Motor neuron (in vitro differentiated cells): ENCODE results near the gene LARGE1. TPM values are rescaled to one million over a fixed set of nuclear protein-coding genes. Genes with fewer than 3 reads are reported as not detected.

Experiments used
- ATAC-seq, 8 experiments: fragments of 200-7000 bp; cut with Tn5 transposase; replicated peaks in 6 of 8; 2 replicates each; pipeline ENCODE4 v1.8.0; 2021; ENCODE audit warnings: mild to moderate bottlenecking in 8 of 8, moderate library complexity in 8 of 8
- H3K27ac ChIP-seq, 2 donors: fragments of 250-450 bp; sonication (Bioruptor Pico); 2 replicates each; pipeline ENCODE4 v1.9.0; 2021; ENCODE audit warnings: antibody characterized with exemption in 2 of 2, mild to moderate bottlenecking in 2 of 2, moderate library complexity in 1 of 2
- H3K4me1 ChIP-seq, 2 donors: fragments of 250-450 bp; sonication (Bioruptor Pico); replicated peaks in 1 of 2; 2 replicates each; pipeline ENCODE4 v1.6.1; 2021; ENCODE audit warnings: antibody characterized with exemption in 2 of 2, mild to moderate bottlenecking in 2 of 2, moderate library complexity in 1 of 2
- H3K4me3 ChIP-seq, 5 donors: fragments of 250-450 bp; sonication (Bioruptor Pico); 2 replicates each; pipeline ENCODE4 v1.9.0; 2021; ENCODE audit warnings: antibody characterized with exemption in 5 of 5, mild to moderate bottlenecking in 5 of 5, moderate library complexity in 4 of 5
- WGBS, 10 experiments: fragments of 450-650 bp; shearing (Covaris generic); methylation state at CpG; one replicate each; pipeline ENCODE4 v1.0.0; 2022; 5-methylcytosine and 5-hydroxymethylcytosine counted together
- in situ Hi-C, 9 experiments: fragments of 400-800 bp; cut with MboI; loops; one replicate each; pipeline ENCODE4 v1.15.0; 2021; ENCODE audit warnings: low sequenced_read_pairs in 9 of 9, low pct_unique_long_range_greater_than_20kb in 2 of 9; ENCODE audit not compliant: unreplicated experiment in 9 of 9
- total RNA-seq, 8 experiments: library from RNA; unstranded; fragments of 300-600 nt; gene quantifications; 2 replicates each; pipeline versions ENCODE4 v1.2.3 to v1.2.4, GENCODE V29; 2022

LARGE1 gene
- total RNA-seq, 8 experiments from 2014 or later = 1.7 to 36.1 (median 20.6) TPM

DNA sequence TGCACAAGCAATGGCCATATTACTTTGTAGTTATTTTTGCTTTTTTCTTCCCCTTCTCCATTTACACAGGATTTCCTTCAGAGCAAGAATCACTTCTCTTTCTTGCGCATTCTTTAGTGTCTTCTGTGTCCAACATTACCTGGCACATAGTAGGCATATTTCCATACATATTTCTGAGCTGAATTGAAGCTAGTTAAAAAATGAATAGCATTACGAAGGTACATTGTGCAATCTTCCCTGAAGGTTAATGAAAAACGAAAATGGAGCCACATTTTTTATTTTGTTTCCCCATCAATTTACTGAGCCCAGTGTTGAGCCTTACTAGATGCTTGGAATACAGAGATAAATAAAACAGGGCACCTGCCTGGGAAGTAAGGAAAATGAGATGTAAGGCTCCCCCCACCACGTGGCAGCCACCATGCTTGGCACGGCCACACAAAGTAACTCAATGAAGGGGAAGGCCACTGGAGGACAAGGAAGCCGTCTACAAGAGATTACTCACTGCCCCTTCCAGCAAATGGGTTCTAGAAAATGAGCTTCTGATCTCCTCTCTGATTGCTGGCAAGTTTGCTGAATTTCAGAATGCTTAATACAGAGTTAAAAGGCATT lies 381.9 kb downstream of the LARGE1 start:
- in situ Hi-C loops = loop anchor here in 1 of 9 experiments (25.0 kb wide), 1 partner anchor 374 kb away; the partner anchor contains the start of gene LARGE1
- Histone ChIP-seq H3K4me1 (peaks cover 8 to 9% of the 10 kb centered on the region in 2 donors), H3K27ac (no peak overlapping the region), H3K4me3 (no peak overlapping the region)
- ATAC-seq = no peak
- WGBS, 10 experiments = 44 to 100% (median 77%) methylated on average over 1 to 6 of the region's 6 CpGs

DNA sequence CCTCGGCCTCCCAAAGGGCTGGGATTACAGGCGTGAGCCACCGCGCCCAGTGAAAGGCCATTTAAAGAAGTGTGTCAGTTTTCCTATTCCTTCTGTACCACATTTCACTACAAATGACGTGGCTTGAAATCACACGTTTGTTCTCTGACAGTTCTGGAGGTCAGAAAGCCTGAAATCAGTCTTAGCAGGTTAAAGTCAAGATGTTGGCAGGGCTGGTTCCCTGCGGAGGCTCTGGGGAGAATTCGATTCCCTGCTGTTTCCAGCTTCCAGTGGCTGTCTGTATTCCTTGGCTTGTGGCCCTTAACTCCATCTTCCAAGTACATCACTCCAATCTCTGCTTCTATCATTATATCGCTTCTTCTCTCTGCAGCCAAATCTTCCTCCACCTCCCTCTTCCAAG lies 383.2 kb downstream of the LARGE1 start:
- no peak overlapping the region for H3K27ac ChIP-seq
- 38 to 100% (median 90%) methylated on average over 1 to 2 of the region's 9 CpGs; no CpG with 5 or more reads in 3 of the 10 experiments for WGBS, 10 experiments
- peaks cover 2 to 8% of the 10 kb centered on the region in 2 donors for H3K4me1 ChIP-seq
- ATAC-seq = no peak
- in situ Hi-C loops = loop anchor here in 1 of 9 experiments (25.0 kb wide), 1 partner anchor 375 kb away; the partner anchor contains the start of gene LARGE1
- no peak overlapping the region for H3K4me3 ChIP-seq

DNA sequence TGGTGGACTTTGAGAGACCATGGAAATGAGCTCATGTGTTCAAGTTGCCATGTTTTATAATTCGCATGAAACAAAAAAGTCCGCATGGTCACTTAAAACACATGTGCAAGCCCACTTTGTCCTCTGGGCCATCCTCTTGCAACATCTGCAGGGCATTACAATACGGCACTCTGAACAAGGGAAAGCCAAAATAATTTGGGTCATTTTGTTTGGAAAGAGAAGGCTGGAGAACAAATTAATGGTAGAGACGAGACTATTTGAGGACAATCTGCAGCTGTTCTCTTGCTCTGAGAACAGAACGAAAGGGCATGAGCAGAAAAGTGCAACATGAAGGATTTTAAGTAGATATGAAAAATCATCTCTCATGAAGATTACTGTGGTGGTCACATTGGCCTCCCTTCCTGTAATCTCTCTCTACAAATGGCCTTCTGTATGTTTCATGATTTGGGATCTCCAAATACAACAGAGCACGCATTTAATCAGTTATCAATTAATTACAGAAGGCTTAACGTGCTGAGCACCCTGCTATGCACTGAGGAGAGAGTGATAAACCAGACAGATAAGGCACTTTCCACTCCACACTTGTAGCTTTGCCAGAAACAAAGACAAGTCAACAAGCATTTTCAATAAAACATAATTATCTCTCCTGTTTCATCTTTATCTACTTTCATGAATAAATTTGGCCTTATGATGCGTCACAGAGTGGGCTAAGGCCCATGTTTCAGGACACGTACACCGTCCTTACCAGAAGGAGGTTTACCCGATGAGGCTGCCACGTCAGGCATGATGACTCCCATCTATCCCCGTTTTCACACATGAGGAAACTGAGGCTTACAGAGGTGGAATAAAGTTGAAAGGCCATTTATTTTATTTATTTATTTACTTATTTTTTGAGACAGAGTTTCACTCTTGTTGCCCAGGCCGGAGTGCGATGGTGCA lies 384.1 kb downstream of the LARGE1 start:
- in situ Hi-C loops = loop anchor here in 1 of 9 experiments (25.0 kb wide), 1 partner anchor 376 kb away; the partner anchor contains the start of gene LARGE1
- Histone ChIP-seq H3K4me3 (no peak overlapping the region), H3K27ac (no peak overlapping the region), H3K4me1 (peaks cover 2 to 8% of the 10 kb centered on the region in 2 donors)
- ATAC-seq = no peak
- 50 to 96% (median 83%) methylated on average over 2 to 13 of the region's 15 CpGs for WGBS, 10 experiments

DNA sequence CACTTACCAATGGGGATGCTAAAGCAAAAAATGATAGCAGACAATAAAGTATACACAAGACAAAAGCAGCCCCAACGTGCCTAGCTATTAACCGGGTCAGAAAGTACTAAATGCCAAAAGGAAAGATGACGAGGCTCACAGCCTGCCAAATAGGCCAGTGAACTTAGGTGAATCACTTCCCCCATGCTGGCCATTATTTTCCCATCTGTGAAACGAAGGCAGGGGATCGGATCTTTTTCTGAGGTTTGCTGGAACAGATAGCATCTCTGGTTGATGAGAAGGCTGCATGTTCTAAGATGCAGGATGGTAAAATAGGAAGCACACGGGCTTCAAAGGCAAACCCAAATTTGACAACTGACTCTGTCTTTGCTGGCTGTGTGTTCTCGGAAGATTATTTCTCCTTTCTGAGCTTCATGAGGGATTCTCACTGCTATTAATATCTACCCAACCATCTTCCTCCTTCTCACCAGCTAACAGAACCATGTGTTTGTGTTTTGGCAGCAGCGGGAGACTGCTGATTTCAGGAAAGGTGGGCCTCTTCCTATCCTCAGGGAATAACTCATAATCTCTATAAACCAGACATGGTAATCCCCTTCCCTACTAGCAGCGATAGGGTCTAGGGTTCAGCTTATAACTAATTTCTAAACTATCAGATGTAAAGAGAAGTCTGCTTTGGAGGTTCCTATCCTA lies 390.7 kb downstream of the LARGE1 start:
- ATAC-seq = no peak
- Histone ChIP-seq H3K27ac (no peak overlapping the region), H3K4me3 (no peak overlapping the region), H3K4me1 (peaks cover 2 to 8% of the 10 kb centered on the region in 2 donors)
- WGBS, 10 experiments = 30 to 94% (median 78%) methylated on average over 2 to 8 of the region's 9 CpGs; no CpG with 5 or more reads in 2 of the 10 experiments
- in situ Hi-C loops = loop anchor here in 1 of 9 experiments (25.0 kb wide), 1 partner anchor 383 kb away; the partner anchor contains the start of gene LARGE1

DNA sequence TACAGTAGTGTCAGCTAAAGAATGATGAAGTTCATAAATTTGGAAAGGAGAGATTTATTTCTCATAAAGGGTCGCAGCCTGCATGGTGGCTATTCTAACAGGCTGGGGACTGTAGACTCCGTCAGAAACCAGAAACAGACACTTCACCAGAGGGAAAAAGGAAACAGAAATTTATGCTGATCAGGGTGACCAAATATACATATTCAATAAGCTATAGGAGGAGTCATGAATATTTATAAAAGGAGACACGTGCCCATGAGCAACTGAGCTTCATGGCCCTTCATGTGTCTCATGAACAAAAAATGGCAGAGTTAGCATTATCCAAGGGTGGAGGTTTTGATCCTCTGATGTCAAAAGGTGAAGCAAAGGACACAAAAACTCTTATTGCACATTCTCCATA lies 392.1 kb downstream of the LARGE1 start:
- peak in 3 of 8 experiments; percentile 31 to 58 (median 53) for ATAC-seq
- Histone ChIP-seq H3K4me3 (no peak overlapping the region), H3K27ac (no peak overlapping the region), H3K4me1 (peaks cover 0 to 4% of the 10 kb centered on the region in 2 donors)
- WGBS, 10 experiments = 50 to 100% (median 78%) methylated on average over 1 to 3 of the region's 3 CpGs; no CpG with 5 or more reads in 2 of the 10 experiments
- in situ Hi-C loops = loop anchor here in 1 of 9 experiments (25.0 kb wide), 1 partner anchor 384 kb away; the partner anchor contains the start of gene LARGE1

DNA sequence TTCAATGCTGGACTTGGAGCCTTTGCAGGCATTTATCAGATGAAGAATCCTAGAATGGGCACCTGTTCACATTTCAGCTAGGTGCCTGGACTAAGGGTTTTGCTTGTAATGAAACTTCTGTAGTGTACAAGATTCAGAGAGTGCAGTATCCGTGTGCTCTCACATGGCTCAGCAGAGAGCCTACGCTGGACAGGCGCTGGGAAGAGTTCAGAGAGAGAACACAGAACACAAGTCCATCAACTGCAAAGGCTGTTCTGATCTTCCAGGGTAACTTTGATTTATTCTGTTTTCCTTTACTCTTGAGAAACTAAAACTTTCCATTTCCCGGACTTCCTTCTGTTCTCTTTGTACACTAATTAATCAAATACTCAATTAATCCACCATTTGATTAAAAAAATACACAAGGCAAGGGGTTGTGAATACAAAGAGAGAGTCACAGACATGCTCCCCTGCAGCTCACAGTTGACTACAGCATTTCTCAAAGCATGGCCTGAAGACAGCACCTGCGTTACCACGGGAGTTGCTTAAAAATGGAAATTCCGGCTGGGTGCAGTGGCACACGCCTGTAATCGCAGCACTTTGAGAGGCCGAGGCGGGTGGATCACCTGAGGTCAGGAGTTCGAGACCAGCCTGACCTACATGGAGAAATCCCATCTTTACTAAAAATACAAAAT lies 393.7 kb downstream of the LARGE1 start:
- no peak overlapping the region for H3K27ac ChIP-seq
- peak in 1 of 8 experiments; percentile 26 for ATAC-seq
- H3K4me3 ChIP-seq = no peak overlapping the region
- in situ Hi-C loops = loop anchor here in 1 of 9 experiments (25.0 kb wide), 1 partner anchor 386 kb away; the partner anchor contains the start of gene LARGE1
- no peaks in the 10 kb centered on the region for H3K4me1 ChIP-seq
- 77 to 100% (median 85%) methylated on average over 1 to 10 of the region's 12 CpGs for WGBS, 10 experiments

DNA sequence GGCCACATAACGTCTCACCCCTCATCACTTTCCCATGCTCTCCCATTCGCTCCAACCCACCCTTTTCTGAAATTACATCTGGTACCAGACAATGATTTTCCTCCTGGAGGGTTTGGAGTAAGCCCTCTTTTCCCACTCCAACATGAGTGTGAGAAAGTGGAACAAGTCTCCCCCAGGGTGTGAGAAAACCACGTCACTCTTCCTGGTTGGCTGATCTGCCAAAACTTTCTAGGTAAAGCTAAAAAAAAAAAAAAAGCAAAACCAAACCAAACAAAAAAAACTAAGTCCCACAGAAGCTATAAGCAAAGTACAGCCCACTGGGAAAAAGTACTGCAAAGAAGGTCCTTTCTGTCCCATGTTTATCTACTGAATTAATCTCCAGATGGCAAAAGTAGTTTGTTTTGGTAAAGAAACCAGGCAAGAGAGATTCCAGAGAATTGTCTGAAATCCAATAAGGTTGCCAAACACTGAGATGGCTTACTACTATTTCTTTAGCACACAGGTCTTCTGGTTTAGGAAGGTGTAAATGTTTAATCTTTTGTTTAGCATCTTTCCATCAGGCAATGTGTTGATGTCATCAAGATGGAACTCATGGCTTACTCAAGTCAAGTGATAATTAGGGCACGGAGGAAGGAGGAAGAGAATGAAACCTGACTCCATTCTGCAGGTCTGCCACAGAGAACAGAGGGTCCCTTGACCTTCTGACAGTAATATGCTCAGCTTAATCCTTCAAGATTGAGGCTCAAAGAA lies 395.6 kb downstream of the LARGE1 start:
- peaks cover 0 to under 1% of the 10 kb centered on the region in 2 donors for H3K4me1 ChIP-seq
- in situ Hi-C loops = loop anchor here in 4 of 9 experiments (25.0 kb wide), 1 partner anchor 388 kb away; the partner anchor contains the start of gene LARGE1 (in 4 of the 4)
- no peak for ATAC-seq
- 40 to 100% (median 65%) methylated on average over 1 to 3 of the region's 4 CpGs; no CpG with 5 or more reads in 1 of the 10 experiments for WGBS, 10 experiments
- H3K27ac ChIP-seq = no peak overlapping the region
- H3K4me3 ChIP-seq = no peak overlapping the region

DNA sequence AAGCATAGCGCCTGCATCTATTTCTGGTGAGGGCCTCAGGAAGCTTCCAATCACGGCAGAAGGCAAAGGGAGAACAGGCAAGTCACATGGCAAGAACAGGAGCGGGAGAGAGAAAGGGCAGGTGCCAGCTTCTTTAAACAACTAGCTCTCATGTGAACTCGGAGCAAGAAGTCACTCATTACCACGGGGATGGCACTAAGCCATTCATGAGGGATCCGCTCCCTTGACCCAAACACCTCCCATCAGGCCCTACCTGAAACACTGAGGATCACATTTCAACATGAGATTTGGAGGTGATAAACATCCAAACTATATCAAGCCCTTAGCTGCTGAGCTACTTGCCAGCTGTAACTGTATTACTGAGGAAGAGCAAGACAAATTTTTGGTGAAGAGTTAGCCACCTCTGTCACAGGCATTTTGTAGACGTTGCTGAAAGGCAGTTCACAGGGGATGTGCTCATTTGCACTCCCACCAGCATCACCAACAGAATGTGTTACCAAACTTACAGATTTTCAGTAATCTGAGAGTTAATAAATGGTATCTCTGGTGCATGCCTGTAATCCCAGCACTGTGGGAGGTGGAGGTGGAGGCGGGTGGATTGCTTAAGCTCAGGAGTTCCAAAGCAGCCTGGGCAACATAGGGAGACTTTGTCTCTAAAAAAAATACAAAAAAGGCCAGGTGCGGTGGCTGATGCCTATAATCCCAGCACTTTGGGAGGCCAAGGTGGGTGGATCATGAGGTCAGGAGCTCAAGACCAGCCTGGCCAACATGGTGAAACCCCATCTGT lies 398.2 kb downstream of the LARGE1 start:
- ATAC-seq = no peak
- Histone ChIP-seq H3K4me1 (peaks cover 8 to 9% of the 10 kb centered on the region in 2 donors), H3K27ac (no peak overlapping the region), H3K4me3 (no peak overlapping the region)
- in situ Hi-C loops = loop anchor here in 3 of 9 experiments (25.0 kb wide), 1 partner anchor 390 kb away; the partner anchor contains the start of gene LARGE1 (in 3 of the 3)
- WGBS, 10 experiments = 33 to 100% (median 95%) methylated on average over 1 to 9 of the region's 9 CpGs; no CpG with 5 or more reads in 2 of the 10 experiments

DNA sequence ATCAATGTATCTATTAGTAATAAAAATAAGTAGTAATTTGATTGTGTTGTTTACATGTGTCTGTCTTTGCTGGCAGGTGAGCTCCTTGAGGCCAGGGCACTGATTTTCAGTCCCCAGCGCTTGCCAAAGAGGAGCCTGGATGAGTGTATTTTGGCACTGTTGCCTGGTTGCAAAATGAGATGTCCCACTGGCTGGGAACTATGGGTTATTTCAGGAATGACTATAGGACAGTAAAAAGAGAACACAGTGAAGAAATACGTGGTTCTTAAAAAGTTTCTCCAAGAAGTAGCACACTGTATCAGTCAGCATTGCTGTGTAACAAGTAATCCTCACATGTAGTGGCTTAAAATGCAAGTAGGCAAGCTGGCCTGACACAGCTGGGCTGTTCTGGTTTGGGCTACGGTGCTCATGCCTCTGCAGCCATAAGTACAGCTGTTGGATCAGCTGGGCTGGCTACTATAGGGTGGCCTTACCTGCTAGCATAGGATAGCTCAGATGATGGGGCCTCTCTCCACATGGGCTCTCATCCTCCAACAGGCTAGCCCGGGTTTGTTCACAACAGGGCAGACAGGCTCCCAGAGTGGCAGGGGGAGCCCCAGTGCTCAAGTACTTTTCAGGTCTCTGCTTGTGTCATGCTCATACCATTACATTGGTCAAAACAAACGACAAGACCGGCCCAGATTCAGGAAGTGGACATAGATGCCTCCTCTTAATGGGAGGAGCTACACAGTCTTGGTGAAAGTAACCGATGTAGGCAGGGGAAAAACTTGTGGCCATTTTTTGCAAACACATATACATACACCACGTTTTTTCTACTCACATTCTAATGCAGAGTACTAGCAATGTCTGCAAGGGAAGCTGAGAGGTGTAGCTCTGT lies 399.1 kb downstream of the LARGE1 start:
- Histone ChIP-seq H3K27ac (no peak overlapping the region), H3K4me1 (peaks cover 10 to 11% of the 10 kb centered on the region in 2 donors), H3K4me3 (no peak overlapping the region)
- no peak for ATAC-seq
- in situ Hi-C loops = loop anchor here in 3 of 9 experiments (25.0 kb wide), 1 partner anchor 391 kb away; the partner anchor contains the start of gene LARGE1 (in 3 of the 3)
- WGBS, 10 experiments = 50 to 100% (median 90%) methylated on average over 2 to 7 of the region's 8 CpGs; no CpG with 5 or more reads in 1 of the 10 experiments
